HEK293 (cell line): ENCODE results near the gene GAK.

Experiments used
- CTCF ChIA-PET: fragments of 350-600 bp; formaldehyde crosslinking; extraction: SDS; loops from one replicate; lab custom pipeline; 2021; ENCODE audit warnings: antibody characterized with exemption; lab: Yijun Ruan, JAX
- POLR2A ChIA-PET: fragments of 300-600 bp; formaldehyde crosslinking; extraction: SDS; loops from one replicate; lab custom pipeline; 2020; ENCODE audit warnings: antibody characterized with exemption, inconsistent platforms; lab: Yijun Ruan, JAX
- H3K27ac ChIP-seq: fragments of 200-500 bp; sonication (Bioruptor generic); 2 replicates; pipeline ENCODE4 v1.5.1; 2014; ENCODE audit warnings: low read depth, low read length, control low read depth, inconsistent platforms; ENCODE audit errors: extremely low read depth
- H3K36me3 ChIP-seq, 2 experiments: fragments of 200-500 bp in 1 of 2; sonication (Bioruptor generic) in 1 of 2; 1 replicate in 1 of 2; 2 replicates in 1 of 2; pipeline ENCODE4 v1.5.1; 2014 to 2017; ENCODE audit warnings: inconsistent platforms in 2 of 2, low read length in 2 of 2; ENCODE audit not compliant: control insufficient read depth in 2 of 2, insufficient read depth in 1 of 2
- H3K4me1 ChIP-seq: fragments of 200-500 bp; sonication (Bioruptor generic); 2 replicates; pipeline ENCODE4 v1.5.1; 2014; ENCODE audit warnings: mild to moderate bottlenecking, low read length, inconsistent platforms; ENCODE audit not compliant: control insufficient read depth, insufficient read depth
- H3K4me3 ChIP-seq: 2 replicates; pipeline ENCODE4 v1.5.1; 2011; ENCODE audit warnings: low read depth, mild to moderate bottlenecking, control low read depth, low read length, moderate library complexity
- H3K9me3 ChIP-seq: fragments of 200-500 bp; sonication (Bioruptor generic); 2 replicates; pipeline ENCODE4 v1.5.1; 2014; ENCODE audit warnings: low read depth, low read length, inconsistent platforms; ENCODE audit not compliant: control insufficient read depth, insufficient read depth
- GLIS1 ChIP-seq: fragments of 450-650 bp; formaldehyde crosslinking; IDR thresholded peaks from 2 replicates; pipeline ENCODE4 v1.5.1; 2016; ENCODE audit warnings: missing biosample characterization, missing genetic modification characterization
- IKZF3 ChIP-seq: fragments of 450-650 bp; IDR thresholded peaks from 2 replicates; pipeline ENCODE4 v1.5.0; 2018; ENCODE audit warnings: missing biosample characterization, mild to moderate bottlenecking, missing genetic modification characterization, moderate library complexity
- KLF8 ChIP-seq: fragments of 450-650 bp; formaldehyde crosslinking; IDR thresholded peaks from 2 replicates; pipeline ENCODE4 v1.5.1; 2016; ENCODE audit warnings: missing biosample characterization, missing genetic modification characterization
- MEIS1 ChIP-seq: sonication (generic); formaldehyde crosslinking; IDR thresholded peaks from 2 replicates; pipeline ENCODE4 v1.8.1; 2022; ENCODE audit warnings: missing genetic modification reagents, mild to moderate bottlenecking, borderline replicate concordance
- TRIM28 ChIP-seq: IDR thresholded peaks from 2 replicates; pipeline ENCODE4 v1.6.1; 2011; ENCODE audit warnings: low read length, control low read depth, borderline replicate concordance
- ZNF140 ChIP-seq: fragments of 450-650 bp; formaldehyde crosslinking; IDR thresholded peaks from 2 replicates; pipeline ENCODE4 v1.5.1; 2016; ENCODE audit warnings: missing biosample characterization, missing genetic modification characterization
- ZNF19 ChIP-seq: fragments of 450-650 bp; formaldehyde crosslinking; IDR thresholded peaks from 2 replicates; pipeline ENCODE4; 2016; ENCODE audit warnings: missing biosample characterization, missing genetic modification characterization, low read depth
- ZNF214 ChIP-seq: fragments of 450-650 bp; formaldehyde crosslinking; IDR thresholded peaks from 2 replicates; pipeline ENCODE4 v1.5.1; 2017; ENCODE audit warnings: missing biosample characterization, mild to moderate bottlenecking, missing genetic modification characterization, borderline replicate concordance
- ZNF292 ChIP-seq: fragments of 450-650 bp; formaldehyde crosslinking; IDR thresholded peaks from 2 replicates; pipeline ENCODE4 v1.5.1; 2016; ENCODE audit warnings: low read depth, missing biosample characterization, missing genetic modification characterization, borderline replicate concordance
- ZNF354C ChIP-seq: fragments of 450-650 bp; formaldehyde crosslinking; IDR thresholded peaks from 2 replicates; pipeline ENCODE4 v1.5.1; 2016; ENCODE audit warnings: missing biosample characterization, missing genetic modification characterization, low read depth, borderline replicate concordance
- ZNF530 ChIP-seq: fragments of 450-650 bp; formaldehyde crosslinking; IDR thresholded peaks from 2 replicates; pipeline ENCODE4 v1.5.1; 2016; ENCODE audit warnings: low read depth, missing biosample characterization, missing genetic modification characterization
- ZNF623 ChIP-seq: fragments of 450-650 bp; formaldehyde crosslinking; IDR thresholded peaks from 2 replicates; pipeline ENCODE4 v1.5.1; 2016; ENCODE audit warnings: missing biosample characterization, missing genetic modification characterization
- ZNF624 ChIP-seq: fragments of 450-650 bp; formaldehyde crosslinking; IDR thresholded peaks from 2 replicates; pipeline ENCODE4 v1.5.1; 2017; ENCODE audit warnings: missing biosample characterization, missing genetic modification characterization
- ZNF670 ChIP-seq: fragments of 450-650 bp; formaldehyde crosslinking; IDR thresholded peaks from 2 replicates; pipeline ENCODE4 v1.5.1; 2016; ENCODE audit warnings: missing biosample characterization, missing genetic modification characterization, low read depth
- ZNF747 ChIP-seq: fragments of 450-650 bp; formaldehyde crosslinking; IDR thresholded peaks from 2 replicates; pipeline ENCODE4 v1.5.1; 2016; ENCODE audit warnings: missing biosample characterization, missing genetic modification characterization
- ZNF837 ChIP-seq: fragments of 450-650 bp; formaldehyde crosslinking; IDR thresholded peaks from 2 replicates; pipeline ENCODE4 v1.5.1; 2016; ENCODE audit warnings: missing biosample characterization, missing genetic modification characterization
- ZNF843 ChIP-seq: fragments of 450-650 bp; formaldehyde crosslinking; IDR thresholded peaks from 2 replicates; pipeline ENCODE4 v1.5.1; 2016; ENCODE audit warnings: missing biosample characterization, missing genetic modification characterization
- TF ChIP-seq, protein P1 (sequence below): fragments of 450-650 bp; formaldehyde crosslinking; IDR thresholded peaks from 2 replicates; pipeline ENCODE4 v1.5.1; 2016; ENCODE audit warnings: missing biosample characterization, missing genetic modification characterization, borderline replicate concordance
- TF ChIP-seq, protein P2 (sequence below): fragments of 450-650 bp; formaldehyde crosslinking; IDR thresholded peaks from 2 replicates; pipeline ENCODE4 v1.5.1; 2017; ENCODE audit warnings: missing biosample characterization, missing genetic modification characterization
- TF ChIP-seq, protein P3 (sequence below): sonication (generic); formaldehyde crosslinking; IDR thresholded peaks from 2 replicates; pipeline ENCODE4 v1.8.1; 2022; ENCODE audit warnings: mild to moderate bottlenecking, moderate library complexity, missing genetic modification reagents
- TF ChIP-seq, protein P4 (sequence below): fragments of 450-650 bp; formaldehyde crosslinking; conservative IDR thresholded peaks from 2 replicates; pipeline ENCODE4 v1.5.1; 2016; ENCODE audit warnings: low read depth, missing biosample characterization, missing genetic modification characterization

GAK gene

DNA sequence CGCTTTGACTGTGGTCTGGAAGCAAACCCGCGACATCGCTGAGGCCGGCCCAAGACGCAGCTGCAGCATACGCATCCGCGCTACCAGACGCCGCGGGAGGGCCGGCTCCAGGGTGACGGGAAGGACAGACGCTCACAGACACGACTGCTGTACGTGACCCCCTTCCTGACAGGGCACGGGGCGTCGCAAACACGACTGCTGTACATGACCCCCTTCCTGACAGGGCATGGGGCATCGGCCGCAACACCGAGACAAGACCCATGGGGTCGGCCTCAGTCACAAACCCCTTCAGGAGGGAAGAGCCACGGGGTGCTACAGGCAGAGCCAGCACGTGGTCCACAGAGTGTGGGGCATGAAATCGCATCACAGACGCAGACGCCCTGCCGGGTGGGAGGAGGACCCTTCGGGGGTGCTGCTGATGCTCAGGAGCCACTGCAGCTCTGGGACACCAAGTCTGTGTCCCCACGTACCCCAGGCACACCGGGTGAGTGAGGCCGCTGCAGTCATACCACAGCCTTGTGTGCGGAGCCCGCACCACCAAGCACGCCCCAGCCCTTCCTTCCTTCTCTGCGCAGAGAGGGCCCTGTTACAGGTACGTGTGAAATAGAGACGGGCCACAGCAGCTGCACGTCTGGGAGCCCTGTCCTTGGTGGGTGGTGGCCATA lies 67.5 kb downstream of the GAK start:
- Histone ChIP-seq H3K4me3 (no peak overlapping the region), H3K27ac (no peak overlapping the region), H3K4me1 (no peaks in the 10 kb centered on the region), H3K9me3 (no peaks in the 10 kb centered on the region), H3K36me3 (peaks cover 3 to 78% of the 10 kb centered on the region in 2 experiments; a peak in 2 of 3 replicates)
- ChIA-PET CTCF (no interaction called here), POLR2A (no interaction called here)
- no peak for TF ChIP-seq ZNF354C (tag by site-specific recombination)
- TF ChIP-seq IKZF3 = no peak
- no peak for TF ChIP-seq ZNF140 (tag by site-specific recombination)
- TF ChIP-seq GLIS1 (tag by site-specific recombination) = no peak

DNA sequence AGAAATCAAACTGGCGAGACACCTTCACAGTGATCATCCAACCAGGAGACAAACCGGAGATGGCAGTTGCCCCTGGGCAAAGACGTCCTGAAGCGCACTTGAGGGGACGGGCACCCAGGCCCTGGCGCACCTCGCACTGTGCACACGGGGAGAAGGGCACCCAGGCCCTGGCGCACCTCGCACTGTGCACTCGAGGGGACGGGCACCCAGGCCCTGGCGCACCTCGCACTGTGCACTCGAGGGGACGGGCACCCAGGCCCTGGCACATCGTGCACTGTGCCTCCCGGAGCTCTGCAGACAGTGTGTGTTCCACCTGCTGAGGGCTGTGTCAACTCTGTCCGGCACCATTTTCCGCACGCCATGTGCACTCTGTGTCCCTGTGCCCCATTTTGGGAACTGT lies 71.6 kb downstream of the GAK start:
- H3K27ac ChIP-seq = no peak overlapping the region
- TF ChIP-seq ZNF837 (tag by site-specific recombination) = no peak
- TF ChIP-seq ZNF19 (tag by site-specific recombination) = no peak
- no peak for TF ChIP-seq ZNF624 (tag by site-specific recombination)
- TF ChIP-seq MEIS1 (CRISPR knock-in tag) = no peak
- TF ChIP-seq TRIM28 = no peak
- TF ChIP-seq ZNF292 = no peak
- TF ChIP-seq ZNF623 (tag by site-specific recombination) = no peak
- TF ChIP-seq ZNF747 = no peak
- TF ChIP-seq, protein P1, sequence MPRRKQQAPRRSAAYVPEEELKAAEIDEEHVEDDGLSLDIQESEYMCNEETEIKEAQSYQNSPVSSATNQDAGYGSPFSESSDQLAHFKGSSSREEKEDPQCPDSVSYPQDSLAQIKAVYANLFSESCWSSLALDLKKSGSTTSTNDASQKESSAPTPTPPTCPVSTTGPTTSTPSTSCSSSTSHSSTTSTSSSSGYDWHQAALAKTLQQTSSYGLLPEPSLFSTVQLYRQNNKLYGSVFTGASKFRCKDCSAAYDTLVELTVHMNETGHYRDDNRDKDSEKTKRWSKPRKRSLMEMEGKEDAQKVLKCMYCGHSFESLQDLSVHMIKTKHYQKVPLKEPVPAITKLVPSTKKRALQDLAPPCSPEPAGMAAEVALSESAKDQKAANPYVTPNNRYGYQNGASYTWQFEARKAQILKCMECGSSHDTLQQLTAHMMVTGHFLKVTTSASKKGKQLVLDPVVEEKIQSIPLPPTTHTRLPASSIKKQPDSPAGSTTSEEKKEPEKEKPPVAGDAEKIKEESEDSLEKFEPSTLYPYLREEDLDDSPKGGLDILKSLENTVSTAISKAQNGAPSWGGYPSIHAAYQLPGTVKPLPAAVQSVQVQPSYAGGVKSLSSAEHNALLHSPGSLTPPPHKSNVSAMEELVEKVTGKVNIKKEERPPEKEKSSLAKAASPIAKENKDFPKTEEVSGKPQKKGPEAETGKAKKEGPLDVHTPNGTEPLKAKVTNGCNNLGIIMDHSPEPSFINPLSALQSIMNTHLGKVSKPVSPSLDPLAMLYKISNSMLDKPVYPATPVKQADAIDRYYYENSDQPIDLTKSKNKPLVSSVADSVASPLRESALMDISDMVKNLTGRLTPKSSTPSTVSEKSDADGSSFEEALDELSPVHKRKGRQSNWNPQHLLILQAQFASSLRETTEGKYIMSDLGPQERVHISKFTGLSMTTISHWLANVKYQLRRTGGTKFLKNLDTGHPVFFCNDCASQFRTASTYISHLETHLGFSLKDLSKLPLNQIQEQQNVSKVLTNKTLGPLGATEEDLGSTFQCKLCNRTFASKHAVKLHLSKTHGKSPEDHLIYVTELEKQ (tag by site-specific recombination) = no peak
- no peak for TF ChIP-seq ZNF843 (tag by site-specific recombination)
- TF ChIP-seq ZNF530 (tag by site-specific recombination) = no peak
- TF ChIP-seq KLF8 (tag by site-specific recombination) = no peak
- TF ChIP-seq ZNF140 (tag by site-specific recombination) = no peak
- H3K36me3 ChIP-seq = peaks cover 3 to 72% of the 10 kb centered on the region in 2 experiments; a peak in 2 of 3 replicates
- H3K4me3 ChIP-seq = no peak overlapping the region
- POLR2A ChIA-PET = no interaction called here
- CTCF ChIA-PET = no interaction called here
- no peaks in the 10 kb centered on the region for H3K4me1 ChIP-seq
- H3K9me3 ChIP-seq = no peaks in the 10 kb centered on the region

DNA sequence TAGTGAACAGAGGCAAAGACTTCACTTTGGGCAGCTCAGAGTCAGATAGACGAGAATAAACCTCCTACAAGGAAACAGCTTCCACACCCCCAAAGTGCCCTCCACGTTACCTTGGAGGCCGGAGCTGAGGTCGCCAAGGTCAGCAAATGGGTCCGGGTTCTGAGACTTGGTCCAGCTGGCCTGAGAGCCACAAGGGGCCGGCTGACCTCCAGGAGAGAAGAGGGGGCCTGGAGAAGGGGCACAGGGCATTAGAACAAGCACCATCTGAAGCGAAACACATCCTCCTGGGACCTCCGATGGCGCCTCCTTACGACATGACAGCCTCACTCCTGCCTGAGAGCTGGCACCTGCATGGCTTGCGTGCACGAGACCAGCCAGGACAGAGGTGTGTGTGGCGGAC lies 72.6 kb downstream of the GAK start:
- H3K36me3 ChIP-seq = peaks cover 3 to 62% of the 10 kb centered on the region in 2 experiments; a peak in 2 of 3 replicates
- no peak overlapping the region for H3K27ac ChIP-seq
- H3K4me3 ChIP-seq = no peak overlapping the region
- TF ChIP-seq ZNF214 (tag by site-specific recombination) (no peak), ZNF670 (no peak)
- TF ChIP-seq, protein P2, sequence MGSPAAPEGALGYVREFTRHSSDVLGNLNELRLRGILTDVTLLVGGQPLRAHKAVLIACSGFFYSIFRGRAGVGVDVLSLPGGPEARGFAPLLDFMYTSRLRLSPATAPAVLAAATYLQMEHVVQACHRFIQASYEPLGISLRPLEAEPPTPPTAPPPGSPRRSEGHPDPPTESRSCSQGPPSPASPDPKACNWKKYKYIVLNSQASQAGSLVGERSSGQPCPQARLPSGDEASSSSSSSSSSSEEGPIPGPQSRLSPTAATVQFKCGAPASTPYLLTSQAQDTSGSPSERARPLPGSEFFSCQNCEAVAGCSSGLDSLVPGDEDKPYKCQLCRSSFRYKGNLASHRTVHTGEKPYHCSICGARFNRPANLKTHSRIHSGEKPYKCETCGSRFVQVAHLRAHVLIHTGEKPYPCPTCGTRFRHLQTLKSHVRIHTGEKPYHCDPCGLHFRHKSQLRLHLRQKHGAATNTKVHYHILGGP (tag by site-specific recombination) = no peak
- TF ChIP-seq, protein P3, sequence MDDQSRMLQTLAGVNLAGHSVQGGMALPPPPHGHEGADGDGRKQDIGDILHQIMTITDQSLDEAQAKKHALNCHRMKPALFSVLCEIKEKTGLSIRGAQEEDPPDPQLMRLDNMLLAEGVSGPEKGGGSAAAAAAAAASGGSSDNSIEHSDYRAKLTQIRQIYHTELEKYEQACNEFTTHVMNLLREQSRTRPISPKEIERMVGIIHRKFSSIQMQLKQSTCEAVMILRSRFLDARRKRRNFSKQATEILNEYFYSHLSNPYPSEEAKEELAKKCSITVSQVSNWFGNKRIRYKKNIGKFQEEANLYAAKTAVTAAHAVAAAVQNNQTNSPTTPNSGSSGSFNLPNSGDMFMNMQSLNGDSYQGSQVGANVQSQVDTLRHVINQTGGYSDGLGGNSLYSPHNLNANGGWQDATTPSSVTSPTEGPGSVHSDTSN (CRISPR knock-in tag) = no peak
- TF ChIP-seq, protein P4, sequence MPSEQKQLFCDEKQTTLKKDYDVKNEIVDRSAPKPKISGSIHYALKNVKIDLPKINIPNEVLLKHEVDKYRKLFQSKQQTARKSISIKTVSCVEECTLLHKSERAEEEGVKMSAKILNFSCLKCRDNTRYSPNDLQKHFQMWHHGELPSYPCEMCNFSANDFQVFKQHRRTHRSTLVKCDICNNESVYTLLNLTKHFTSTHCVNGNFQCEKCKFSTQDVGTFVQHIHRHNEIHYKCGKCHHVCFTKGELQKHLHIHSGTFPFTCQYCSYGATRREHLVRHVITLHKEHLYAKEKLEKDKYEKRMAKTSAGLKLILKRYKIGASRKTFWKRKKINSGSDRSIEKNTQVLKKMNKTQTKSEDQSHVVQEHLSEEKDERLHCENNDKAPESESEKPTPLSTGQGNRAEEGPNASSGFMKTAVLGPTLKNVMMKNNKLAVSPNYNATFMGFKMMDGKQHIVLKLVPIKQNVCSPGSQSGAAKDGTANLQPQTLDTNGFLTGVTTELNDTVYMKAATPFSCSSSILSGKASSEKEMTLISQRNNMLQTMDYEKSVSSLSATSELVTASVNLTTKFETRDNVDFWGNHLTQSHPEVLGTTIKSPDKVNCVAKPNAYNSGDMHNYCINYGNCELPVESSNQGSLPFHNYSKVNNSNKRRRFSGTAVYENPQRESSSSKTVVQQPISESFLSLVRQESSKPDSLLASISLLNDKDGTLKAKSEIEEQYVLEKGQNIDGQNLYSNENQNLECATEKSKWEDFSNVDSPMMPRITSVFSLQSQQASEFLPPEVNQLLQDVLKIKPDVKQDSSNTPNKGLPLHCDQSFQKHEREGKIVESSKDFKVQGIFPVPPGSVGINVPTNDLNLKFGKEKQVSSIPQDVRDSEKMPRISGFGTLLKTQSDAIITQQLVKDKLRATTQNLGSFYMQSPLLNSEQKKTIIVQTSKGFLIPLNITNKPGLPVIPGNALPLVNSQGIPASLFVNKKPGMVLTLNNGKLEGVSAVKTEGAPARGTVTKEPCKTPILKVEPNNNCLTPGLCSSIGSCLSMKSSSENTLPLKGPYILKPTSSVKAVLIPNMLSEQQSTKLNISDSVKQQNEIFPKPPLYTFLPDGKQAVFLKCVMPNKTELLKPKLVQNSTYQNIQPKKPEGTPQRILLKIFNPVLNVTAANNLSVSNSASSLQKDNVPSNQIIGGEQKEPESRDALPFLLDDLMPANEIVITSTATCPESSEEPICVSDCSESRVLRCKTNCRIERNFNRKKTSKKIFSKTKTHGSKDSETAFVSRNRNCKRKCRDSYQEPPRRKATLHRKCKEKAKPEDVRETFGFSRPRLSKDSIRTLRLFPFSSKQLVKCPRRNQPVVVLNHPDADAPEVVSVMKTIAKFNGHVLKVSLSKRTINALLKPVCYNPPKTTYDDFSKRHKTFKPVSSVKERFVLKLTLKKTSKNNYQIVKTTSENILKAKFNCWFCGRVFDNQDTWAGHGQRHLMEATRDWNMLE (tag by site-specific recombination) = no peak
- no peaks in the 10 kb centered on the region for H3K9me3 ChIP-seq
- H3K4me1 ChIP-seq = no peaks in the 10 kb centered on the region
- ChIA-PET POLR2A (no interaction called here), CTCF (no interaction called here)
